Body of pancreas (tissue), 4 donors: ENCODE measurements around the gene LIPC. TPM values are rescaled to one million over a fixed set of nuclear protein-coding genes. Genes with fewer than 3 reads are reported as not detected.

Source experiments
- ATAC-seq: fragments of 150-250 bp; one replicate; pipeline ENCODE4 v1.9.1; 2016
- DNase-seq, 4 donors: peaks; one replicate each; pipeline ENCODE4 v3.0.0-alpha.2; 2019
- H3K27ac ChIP-seq, 4 donors: fragments of 200-600 bp; sonication (generic); 1 replicate in 3 of 4; 2 replicates in 1 of 4; pipeline versions ENCODE4 v1.5.1 to v1.6.1; 2016 to 2019; ENCODE audit warnings: mild to moderate bottlenecking in 1 of 4, mixed read lengths in 1 of 4, moderate library complexity in 1 of 4
- H3K27me3 ChIP-seq, 2 donors: fragments of 200-600 bp; sonication (generic); one replicate each; pipeline ENCODE4 v1.6.0; 2016; ENCODE audit warnings: mild to moderate bottlenecking in 1 of 2
- H3K36me3 ChIP-seq, 2 donors: fragments of 200-600 bp; sonication (generic); replicated peaks in 1 of 2; 2 replicates each; pipeline ENCODE4 v1.5.1; 2016; ENCODE audit warnings: low read depth in 2 of 2; ENCODE audit not compliant: insufficient read depth in 1 of 2
- H3K4me1 ChIP-seq: fragments of 200-600 bp; sonication (generic); one replicate; pipeline ENCODE4 v1.6.0; 2016
- H3K4me3 ChIP-seq, 2 donors: fragments of 200-600 bp; sonication (generic); 1 replicate in 1 of 2; 2 replicates in 1 of 2; pipeline ENCODE4 v1.5.1; 2016 to 2019
- H3K9me3 ChIP-seq, 3 donors: fragments of 200-600 bp; sonication (generic); 1 replicate in 2 of 3; 2 replicates in 1 of 3; pipeline ENCODE4 v1.5.1; 2016
- POLR2A ChIP-seq, 3 donors: fragments of 450-650 bp; IDR thresholded peaks; one replicate each; pipeline ENCODE4 v1.6.1; 2016; ENCODE audit warnings: antibody characterized with exemption in 3 of 3, mild to moderate bottlenecking in 2 of 3
- WGBS, 2 donors: methylation state at CpG; one replicate each; pipeline ENCODE4 v1.1.5; 2017; 5-methylcytosine and 5-hydroxymethylcytosine counted together
- intact Hi-C: fragments of 100-400 bp; cut with DNase I; formaldehyde crosslinking; loops from one replicate; pipeline ENCODE4 v1.15.1; 2023
- total RNA-seq, 2 donors: library from RNA; depleted of rRNA; stranded (reverse); fragments of >200 nt; gene quantifications; one replicate each; pipeline ENCODE4 v1.1.0, GENCODE V29; 2016
- TF ChIP-seq, protein P1 (sequence below), 7 experiments: fragments of 450-650 bp in 4 of 7; fragments of 200-600 bp in 3 of 7; sonication (generic) in 3 of 7; IDR thresholded peaks; one replicate each; pipeline ENCODE4 v1.5.1; 2016 to 2019; ENCODE audit warnings: antibody characterized with exemption in 7 of 7

Gene LIPC
- total RNA-seq, 2 donors from 2014 or later, result 1.6 to 2.3 TPM

GRCh38 chr15:58459045-58459444 is 27.3 kb downstream of the LIPC start:
- intact Hi-C loops, result no loop called here
- ATAC-seq (no peak), DNase-seq (no peak)
- 51 to 85% methylated on average over 2 of the region's 2 CpGs for WGBS, 2 donors
- Histone ChIP-seq H3K9me3 (no peaks in the 10 kb centered on the region), H3K4me1 (peaks cover 15% of the 10 kb centered on the region), H3K36me3 (no peaks in the 10 kb centered on the region), H3K4me3 (no peak overlapping the region), H3K27ac (peak overlapping the region in 1 of 4 donors; percentile 8), H3K27me3 (no peaks in the 10 kb centered on the region)
- TF ChIP-seq POLR2A (IDR thresholded peaks at IDR 0.05), result no peak
- TF ChIP-seq, protein P1, sequence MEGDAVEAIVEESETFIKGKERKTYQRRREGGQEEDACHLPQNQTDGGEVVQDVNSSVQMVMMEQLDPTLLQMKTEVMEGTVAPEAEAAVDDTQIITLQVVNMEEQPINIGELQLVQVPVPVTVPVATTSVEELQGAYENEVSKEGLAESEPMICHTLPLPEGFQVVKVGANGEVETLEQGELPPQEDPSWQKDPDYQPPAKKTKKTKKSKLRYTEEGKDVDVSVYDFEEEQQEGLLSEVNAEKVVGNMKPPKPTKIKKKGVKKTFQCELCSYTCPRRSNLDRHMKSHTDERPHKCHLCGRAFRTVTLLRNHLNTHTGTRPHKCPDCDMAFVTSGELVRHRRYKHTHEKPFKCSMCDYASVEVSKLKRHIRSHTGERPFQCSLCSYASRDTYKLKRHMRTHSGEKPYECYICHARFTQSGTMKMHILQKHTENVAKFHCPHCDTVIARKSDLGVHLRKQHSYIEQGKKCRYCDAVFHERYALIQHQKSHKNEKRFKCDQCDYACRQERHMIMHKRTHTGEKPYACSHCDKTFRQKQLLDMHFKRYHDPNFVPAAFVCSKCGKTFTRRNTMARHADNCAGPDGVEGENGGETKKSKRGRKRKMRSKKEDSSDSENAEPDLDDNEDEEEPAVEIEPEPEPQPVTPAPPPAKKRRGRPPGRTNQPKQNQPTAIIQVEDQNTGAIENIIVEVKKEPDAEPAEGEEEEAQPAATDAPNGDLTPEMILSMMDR (IDR thresholded peaks at IDR 0.05), result no peak

DNA sequence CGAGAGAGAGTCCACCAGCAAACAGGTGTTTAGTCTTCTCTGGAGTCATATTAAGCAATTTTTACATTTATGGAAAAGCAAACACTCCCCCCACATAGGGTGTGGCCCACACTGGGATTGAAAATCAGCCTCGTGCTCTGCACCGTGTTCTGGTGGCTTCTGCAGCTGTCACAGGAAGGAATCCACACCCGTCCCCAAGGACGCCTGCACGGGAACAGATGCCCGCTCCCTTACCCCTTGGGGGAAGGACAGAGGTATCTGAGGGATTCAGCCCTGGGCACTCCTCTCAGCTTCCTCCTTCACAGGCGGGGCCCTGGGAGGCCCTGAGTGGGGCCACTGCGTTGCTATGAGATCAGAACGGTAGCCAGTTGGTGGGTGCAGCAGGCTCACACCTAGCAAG is 27.8 kb downstream of the LIPC start:
- 78 to 79% methylated on average over 10 of the region's 10 CpGs for WGBS, 2 donors

GRCh38 chr15:58460116-58460790 is 28.5 kb downstream of the LIPC start:
- ATAC-seq (no peak), DNase-seq (no peak)
- Histone ChIP-seq H3K27me3 (no peaks in the 10 kb centered on the region), H3K4me3 (no peak overlapping the region), H3K4me1 (peaks cover 10% of the 10 kb centered on the region), H3K27ac (peak overlapping the region in 2 of 4 donors; percentile 6 to 13), H3K36me3 (no peaks in the 10 kb centered on the region), H3K9me3 (no peaks in the 10 kb centered on the region)
- intact Hi-C loops, result no loop called here
- no peak for TF ChIP-seq POLR2A (IDR thresholded peaks at IDR 0.05)
- TF ChIP-seq, protein P1 (IDR thresholded peaks at IDR 0.05), result no peak
- 72 to 82% methylated on average over 9 to 10 of the region's 10 CpGs for WGBS, 2 donors

More for the DNA sequence above, 27.8 kb downstream of the LIPC start:
- peaks cover 10% of the 10 kb centered on the region for H3K4me1 ChIP-seq
- no peaks in the 10 kb centered on the region for H3K9me3 ChIP-seq
- H3K27ac ChIP-seq, result peak overlapping the region in 2 of 4 donors; percentile 6 to 13
- TF ChIP-seq, protein P1 (IDR thresholded peaks at IDR 0.05), result no peak
- no peak for TF ChIP-seq POLR2A (IDR thresholded peaks at IDR 0.05)
- H3K36me3 ChIP-seq, result no peaks in the 10 kb centered on the region
- intact Hi-C loops, result no loop called here
- no peak overlapping the region for H3K4me3 ChIP-seq
- ATAC-seq, result peak; percentile 29
- no peaks in the 10 kb centered on the region for H3K27me3 ChIP-seq
- no peak for DNase-seq

DNA sequence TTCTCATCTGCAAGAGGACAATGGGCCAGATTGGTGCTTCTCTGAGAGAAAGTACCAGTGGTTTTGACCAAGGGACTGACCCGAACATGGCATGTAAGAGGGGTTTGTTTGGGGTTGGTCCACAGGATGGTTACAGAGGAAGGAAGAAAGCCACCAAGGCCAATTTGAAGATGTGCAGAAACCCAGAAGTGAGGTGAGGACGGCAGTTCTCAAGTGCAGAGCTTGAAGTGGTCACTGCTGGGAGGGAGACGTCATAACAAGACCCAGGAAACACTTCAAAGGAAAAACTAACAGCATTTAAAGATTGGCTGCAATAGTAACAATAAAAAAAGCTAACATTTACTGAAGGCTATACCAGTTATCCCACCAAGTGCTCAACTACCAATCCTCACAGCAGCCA is 29.1 kb downstream of the LIPC start:
- TF ChIP-seq, protein P1 (IDR thresholded peaks at IDR 0.05), result no peak
- TF ChIP-seq POLR2A (IDR thresholded peaks at IDR 0.05), result no peak

DNA sequence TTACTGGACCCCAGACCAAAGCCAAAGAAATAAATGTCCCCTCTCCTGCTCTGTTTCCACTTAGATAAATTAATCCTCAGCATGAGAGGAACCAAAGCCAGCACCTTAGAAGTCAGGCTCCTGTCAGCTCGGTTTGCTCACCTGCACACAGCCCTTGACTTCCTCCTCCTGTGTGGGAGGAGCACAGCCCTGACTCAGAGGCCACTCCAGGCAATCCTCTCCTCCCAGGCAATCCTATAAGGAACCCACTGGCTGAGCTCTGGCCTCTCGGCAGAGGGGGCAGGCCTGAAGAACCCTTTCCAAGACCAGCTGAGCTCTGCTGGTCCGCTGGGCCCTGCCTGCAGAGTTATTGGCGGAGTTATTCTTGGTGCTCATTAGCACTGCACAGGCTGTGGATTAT is 30.8 kb downstream of the LIPC start:
- Histone ChIP-seq H3K9me3 (no peaks in the 10 kb centered on the region), H3K4me3 (no peak overlapping the region), H3K27me3 (no peaks in the 10 kb centered on the region), H3K4me1 (peaks cover 16% of the 10 kb centered on the region), H3K27ac (peak overlapping the region in 1 of 4 donors; percentile 19), H3K36me3 (no peaks in the 10 kb centered on the region)
- DNase-seq (no peak), ATAC-seq (no peak)
- intact Hi-C loops, result no loop called here
- WGBS, 2 donors, result 25 to 83% methylated on average over 1 to 4 of the region's 4 CpGs
- TF ChIP-seq POLR2A (IDR thresholded peaks at IDR 0.05), result no peak
- TF ChIP-seq, protein P1 (IDR thresholded peaks at IDR 0.05), result no peak

More for the DNA sequence above, 29.1 kb downstream of the LIPC start:
- WGBS, 2 donors, result 92 to 94% methylated on average over 3 of the region's 3 CpGs
- no peaks in the 10 kb centered on the region for H3K9me3 ChIP-seq
- no peaks in the 10 kb centered on the region for H3K27me3 ChIP-seq
- no peaks in the 10 kb centered on the region for H3K36me3 ChIP-seq
- intact Hi-C loops, result no loop called here
- H3K4me1 ChIP-seq, result peaks cover 10% of the 10 kb centered on the region
- no peak for DNase-seq
- H3K27ac ChIP-seq, result no peak overlapping the region
- ATAC-seq, result no peak
- H3K4me3 ChIP-seq, result no peak overlapping the region
